A549 treated with DMSO at 1 μM for 4 hours (cell line): Measurements from ENCODE around the gene DOK4. TPM values are rescaled to one million over a fixed set of nuclear protein-coding genes. Genes with fewer than 3 reads are reported as not detected.

ENCODE experiments used
- total RNA-seq: library from RNA; stranded (reverse); fragments of 200-300 nt; extraction: Qiagen RNA extraction; gene quantifications from 5 replicates; pipeline ENCODE4 v1.2.3, GENCODE V29; 2022; ENCODE audit warnings: low read depth

DOK4 gene
- 33.4 to 45.4 TPM (median 42.6 TPM) in 5 replicates for total RNA-seq

DNA sequence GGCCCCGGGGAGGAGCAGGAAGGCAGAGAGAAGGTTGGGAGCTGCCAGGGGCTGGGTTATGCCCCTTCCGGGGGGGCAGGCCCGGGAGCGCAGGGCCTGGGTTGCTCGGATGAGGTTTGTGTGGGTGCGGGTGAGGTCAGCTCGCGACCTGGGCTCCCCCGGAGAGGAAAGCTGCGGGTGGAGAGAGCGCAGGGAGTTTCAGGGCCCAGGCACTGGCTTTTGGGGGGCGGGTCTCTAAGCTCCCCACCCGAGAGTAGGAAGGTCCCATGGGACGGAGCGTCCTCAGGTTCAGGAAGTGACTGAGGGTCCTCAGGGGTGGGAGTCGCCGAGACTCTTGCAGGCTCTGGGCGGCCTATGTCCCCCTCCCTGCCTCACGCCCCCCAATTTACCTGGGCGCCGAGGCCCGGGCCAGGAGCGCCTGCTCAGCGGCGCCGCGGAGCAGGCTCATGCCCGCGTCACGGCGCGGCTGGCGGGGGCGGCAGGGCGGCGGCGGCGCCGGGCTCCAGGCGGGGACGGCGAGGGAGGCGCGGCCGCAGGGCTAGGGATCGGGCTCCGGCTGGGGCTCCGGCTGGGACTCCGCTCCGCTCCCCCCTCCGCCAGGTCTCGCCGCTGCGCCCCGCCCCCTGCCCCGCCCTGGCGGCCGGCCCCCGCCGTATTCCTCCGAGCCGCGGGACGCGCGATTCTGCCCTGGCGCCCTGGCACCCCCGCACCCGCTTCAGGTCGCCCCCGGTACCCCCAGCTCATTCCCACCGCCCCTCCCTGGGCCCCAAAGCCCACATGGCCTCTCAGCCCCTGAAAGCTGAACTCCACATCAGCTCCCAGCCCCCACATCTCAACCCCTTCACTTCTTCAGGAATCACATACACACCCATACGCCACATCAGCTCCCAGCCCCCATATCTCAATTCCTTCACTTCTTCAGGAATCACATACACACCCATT lies at the start of gene DOK4:
Gene DOK4 (minus strand): TSS at position 578 of the 942 bp plus-strand sequence. CDS start 6,986 bp downstream, outside the sequence.

DNA sequence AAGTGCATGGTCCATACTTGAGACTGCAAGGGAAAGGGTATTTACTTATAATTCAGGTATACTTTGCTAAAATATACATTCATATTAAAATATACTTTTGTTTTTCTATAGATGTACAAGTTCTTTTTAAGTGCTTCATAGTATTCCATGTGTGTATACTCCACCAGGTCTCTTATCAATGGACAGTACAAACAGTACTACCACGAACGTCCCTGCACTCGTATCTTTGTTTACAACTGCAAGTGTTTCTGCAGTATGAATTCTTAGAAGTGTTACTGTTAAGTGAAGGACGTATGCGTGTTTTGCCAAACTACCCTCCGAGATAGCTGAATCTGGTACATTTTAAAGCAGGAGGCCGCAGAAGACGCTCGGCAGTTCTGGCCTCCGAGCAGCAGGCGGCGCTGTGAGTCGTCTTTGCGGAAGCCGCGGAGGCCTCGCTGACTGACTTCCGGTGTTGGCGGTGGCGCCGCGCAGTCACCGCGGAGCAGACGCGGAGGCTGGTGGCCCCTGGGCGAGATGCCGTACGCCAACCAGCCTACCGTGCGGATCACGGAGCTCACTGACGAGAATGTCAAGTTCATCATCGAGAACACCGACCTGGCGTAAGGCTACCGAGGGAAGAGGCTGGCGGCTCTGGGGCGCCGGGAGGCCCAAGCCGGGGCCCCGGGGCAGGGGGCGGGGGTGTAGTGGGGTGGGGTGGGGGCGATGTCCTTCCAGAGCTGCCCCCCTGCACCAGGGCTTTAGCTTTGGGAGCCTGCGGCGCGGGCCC lies 23.9 kb downstream of the DOK4 start, which contains the start of gene POLR2C:
Gene POLR2C (plus strand): TSS at position 471 of the 769 bp plus-strand sequence. CDS start 46 bp downstream, at position 517.

DNA sequence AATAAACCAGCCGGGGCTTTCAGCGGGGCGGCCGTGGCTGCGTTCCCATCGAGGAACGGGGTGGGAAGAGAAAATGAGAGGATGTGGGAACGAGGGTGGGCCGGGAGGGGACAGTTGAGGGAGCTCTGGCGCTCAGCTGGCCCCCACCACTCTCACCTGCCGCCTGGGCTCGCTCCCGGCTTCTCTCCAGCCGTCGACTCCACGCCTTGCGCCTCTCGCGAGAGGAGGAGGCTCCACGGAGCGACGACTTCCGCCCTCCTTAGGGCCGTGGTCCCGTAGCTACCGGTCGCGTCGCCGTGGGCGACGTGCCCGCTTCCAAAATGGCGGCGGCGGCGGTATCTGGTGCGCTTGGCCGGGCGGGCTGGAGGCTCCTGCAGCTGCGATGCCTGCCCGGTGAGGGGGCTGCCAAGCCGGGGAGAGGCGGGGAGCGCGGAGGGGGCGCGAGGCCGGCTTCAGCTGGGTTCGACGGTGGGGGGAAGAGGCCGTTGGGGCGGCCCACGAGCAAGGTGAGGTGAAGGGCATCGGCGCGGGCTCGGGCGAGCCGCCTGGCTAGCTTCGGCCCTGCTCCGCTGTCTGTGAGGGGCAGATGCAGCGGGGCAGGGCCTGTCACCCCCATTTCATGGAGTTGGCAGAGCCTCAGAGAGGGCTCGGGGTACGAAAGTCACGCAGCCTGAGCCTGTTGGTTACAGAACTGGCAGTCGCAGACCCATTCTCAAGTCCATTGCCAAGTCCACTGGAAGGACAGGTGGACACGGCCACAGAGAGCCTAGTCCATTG lies 38.9 kb downstream of the DOK4 start, which contains the start of the genes CIAPIN1 and COQ9:
Gene CIAPIN1 (minus strand): TSS at position 200 of the 777 bp plus-strand sequence. CDS start 6,457 bp downstream, outside the sequence.
Gene COQ9 (plus strand): TSS at position 294 of the 777 bp plus-strand sequence. CDS start 27 bp downstream, at position 321.

Other genes starting within 250 kb of the DOK4 start
- gene ARL2BP, start 241.2 kb downstream of the DOK4 start, total RNA-seq = 63.6 to 82.8 TPM (median 73.3 TPM) in 5 replicates
- 1.3 to 2.1 TPM (median 1.6 TPM) in 5 replicates for gene PLLP, start 201.8 kb downstream of the DOK4 start, total RNA-seq
- 0.06 to 0.08 TPM (median 0.07 TPM) in 4 of 5 replicates, not detected in the other for gene CCL22, start 127.7 kb downstream of the DOK4 start, total RNA-seq
- 0.04 to 0.32 TPM (median 0.10 TPM) in 4 of 5 replicates, not detected in the other for gene CX3CL1, start 114.0 kb downstream of the DOK4 start, total RNA-seq
- gene CCL17, start 81.7 kb downstream of the DOK4 start, total RNA-seq = not detected in 5 replicates
- 68.9 to 89.6 TPM (median 73.2 TPM) in 5 replicates for gene CIAPIN1, start 39.1 kb downstream of the DOK4 start, total RNA-seq
- 38.1 to 53.6 TPM (median 51.3 TPM) in 5 replicates for gene COQ9, start 39.0 kb downstream of the DOK4 start, total RNA-seq
- gene POLR2C, start 23.8 kb downstream of the DOK4 start, total RNA-seq = 106 to 173 TPM (median 107 TPM) in 5 replicates
- gene CCDC102A, start 50.1 kb upstream of the DOK4 start, total RNA-seq = 5.7 to 9.7 TPM (median 9.4 TPM) in 5 replicates
- gene ADGRG5, start 56.1 kb upstream of the DOK4 start, total RNA-seq = 0.02 to 0.07 TPM (median 0.06 TPM) in 5 replicates
- 185 to 252 TPM (median 205 TPM) in 5 replicates for gene ADGRG1, start 142.1 kb upstream of the DOK4 start, total RNA-seq
- gene ADGRG3, start 181.8 kb upstream of the DOK4 start, total RNA-seq = 0.51 to 0.79 TPM (median 0.63 TPM) in 5 replicates
- gene DRC7, start 208.3 kb upstream of the DOK4 start, total RNA-seq = 0.05 to 0.27 TPM (median 0.11 TPM) in 5 replicates
- gene KATNB1, start 249.3 kb upstream of the DOK4 start, total RNA-seq = 18.3 to 23.8 TPM (median 20.7 TPM) in 5 replicates